ENCODE results near the gene ABCC1. TPM values are rescaled to one million over a fixed set of nuclear protein-coding genes. Genes with fewer than 3 reads are reported as not detected.

ABCC1 gene
- total RNA-seq, 1 experiment from 2014 or later = 56.4 TPM

GRCh38 chr16:16120044-16120381, 170.6 kb downstream of the ABCC1 start:
- H3K23me2 ChIP-seq (ENCODE audit: insufficient read length, low read depth, low read length, poor library complexity, severe bottlenecking) = peaks cover 2% of the 10 kb centered on the region
- H3K79me1 ChIP-seq (ENCODE audit: insufficient read depth, low read depth, low read length, poor library complexity, severe bottlenecking) = no peaks in the 10 kb centered on the region
- H3K27me3 ChIP-seq (ENCODE audit: insufficient read depth, low read length) = no peaks in the 10 kb centered on the region
- Mint-ChIP-seq H3K4me3 (no peak overlapping the region), H3K36me3 (ENCODE audit: insufficient read depth in 1 of 3, low read depth in 3 of 3) (peaks cover 61 to 89% (median 85%) of the 10 kb centered on the region in 3 experiments), H3K4me1 (no peaks in the 10 kb centered on the region), H3K27me3 (ENCODE audit: low read depth) (no peaks in the 10 kb centered on the region), H3K9me3 (peaks cover 9% of the 10 kb centered on the region in 2 experiments; a peak in 4 of 5 replicates), H3K27ac (no peak overlapping the region)
- H3K27ac ChIP-seq (ENCODE audit: insufficient read length, low read depth, low read length) = no peak overlapping the region
- H2BK12ac ChIP-seq (ENCODE audit: insufficient read length, low read depth, low read length) = no peak overlapping the region
- H3K9ac ChIP-seq (ENCODE audit: extremely low read depth, insufficient read length, low read length) = no peak overlapping the region
- H2BK5ac ChIP-seq (ENCODE audit: insufficient read length, low read length) = no peak overlapping the region
- TF ChIP-seq CTCF (conservative IDR thresholded peaks at IDR 0.05) = no peak
- no peak overlapping the region for H3K4me2 ChIP-seq (ENCODE audit: insufficient read depth, insufficient read length, low read length)
- no peak overlapping the region for H4K5ac ChIP-seq (ENCODE audit: insufficient read length, low read depth, low read length)
- H3K9me3 ChIP-seq (ENCODE audit: control insufficient read depth, low read depth, low read length) = no peaks in the 10 kb centered on the region
- H3K14ac ChIP-seq (ENCODE audit: insufficient read depth, low read length) = no peak overlapping the region
- H3K56ac ChIP-seq (ENCODE audit: insufficient read length, low read depth, low read length) = no peak overlapping the region
- H3K4ac ChIP-seq (ENCODE audit: low read depth, low read length) = no peak overlapping the region
- no peaks in the 10 kb centered on the region for H4K20me1 ChIP-seq (ENCODE audit: control insufficient read depth, insufficient read depth, insufficient read length)
- H4K91ac ChIP-seq (ENCODE audit: insufficient read length, low read depth, low read length) = no peak overlapping the region
- H3K79me2 ChIP-seq (ENCODE audit: insufficient read depth, low read length) = no peaks in the 10 kb centered on the region
- H2BK120ac ChIP-seq (ENCODE audit: low read depth, low read length, poor library complexity, severe bottlenecking) = no peak overlapping the region
- no peak overlapping the region for H2AFZ ChIP-seq (ENCODE audit: low read length)
- H2BK15ac ChIP-seq (ENCODE audit: low read depth, low read length) = no peak overlapping the region
- no peaks in the 10 kb centered on the region for H3K4me1 ChIP-seq (ENCODE audit: insufficient read depth, low read length)
- no peak overlapping the region for H2AK5ac ChIP-seq (ENCODE audit: insufficient read length, low read length)
- no peak overlapping the region for H2BK20ac ChIP-seq (ENCODE audit: low read depth, low read length, poor library complexity, severe bottlenecking)
- WGBS (ENCODE audit: extremely low coverage, insufficient read length, low lambda C conversion rate) = no CpG with 5 or more reads among the region's 8 CpGs
- H3K18ac ChIP-seq (ENCODE audit: insufficient read length, low read depth, low read length) = no peak overlapping the region
- no peak overlapping the region for H3K23ac ChIP-seq (ENCODE audit: insufficient read length, low read depth, low read length)
- no peak for DNase-seq
- no peak overlapping the region for H3T11ph ChIP-seq (ENCODE audit: low read length)
- no peak overlapping the region for H4K8ac ChIP-seq (replicated peaks; ENCODE audit: insufficient read length, low read depth, low read length)
